AG09309 (cell line): ENCODE data around the gene RAB19.

Experiments used
- DNase-seq: peaks from one replicate; pipeline ENCODE4 v3.0.0-alpha.2; 2010; ENCODE audit warnings: low read depth
- H3K4me3 ChIP-seq: 2 replicates; pipeline ENCODE4 v1.5.1; 2011; ENCODE audit warnings: mild to moderate bottlenecking, low read depth, low read length, moderate library complexity; ENCODE audit not compliant: control insufficient read depth
- TF ChIP-seq, protein P1 (sequence below): IDR thresholded peaks from 2 replicates; pipeline ENCODE4 v1.5.1; 2011; ENCODE audit warnings: mild to moderate bottlenecking, low read depth, low read length, inconsistent platforms; ENCODE audit not compliant: insufficient read depth, control insufficient read depth; ENCODE audit errors: missing control alignments

The RAB19 gene

DNA sequence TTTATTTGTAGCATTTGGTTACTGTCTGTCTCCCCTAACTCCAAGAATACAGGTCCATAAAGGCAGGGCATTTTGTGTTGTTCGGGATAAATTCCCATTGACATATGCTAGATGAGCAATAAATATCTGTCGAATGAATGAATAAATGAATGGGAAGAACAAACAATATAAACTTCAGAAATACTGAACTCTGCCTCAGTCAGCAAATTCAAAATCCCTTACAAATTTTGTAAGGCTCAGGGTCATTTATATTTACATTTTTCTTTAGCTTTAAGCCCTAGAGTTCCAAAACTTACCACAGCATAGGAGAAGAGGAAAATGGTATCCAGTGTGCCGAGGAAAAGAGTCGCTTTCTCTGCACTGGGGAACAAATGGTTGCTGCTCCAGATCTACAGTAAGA is 34.6 kb upstream of the RAB19 start:
- TF ChIP-seq, protein P1, sequence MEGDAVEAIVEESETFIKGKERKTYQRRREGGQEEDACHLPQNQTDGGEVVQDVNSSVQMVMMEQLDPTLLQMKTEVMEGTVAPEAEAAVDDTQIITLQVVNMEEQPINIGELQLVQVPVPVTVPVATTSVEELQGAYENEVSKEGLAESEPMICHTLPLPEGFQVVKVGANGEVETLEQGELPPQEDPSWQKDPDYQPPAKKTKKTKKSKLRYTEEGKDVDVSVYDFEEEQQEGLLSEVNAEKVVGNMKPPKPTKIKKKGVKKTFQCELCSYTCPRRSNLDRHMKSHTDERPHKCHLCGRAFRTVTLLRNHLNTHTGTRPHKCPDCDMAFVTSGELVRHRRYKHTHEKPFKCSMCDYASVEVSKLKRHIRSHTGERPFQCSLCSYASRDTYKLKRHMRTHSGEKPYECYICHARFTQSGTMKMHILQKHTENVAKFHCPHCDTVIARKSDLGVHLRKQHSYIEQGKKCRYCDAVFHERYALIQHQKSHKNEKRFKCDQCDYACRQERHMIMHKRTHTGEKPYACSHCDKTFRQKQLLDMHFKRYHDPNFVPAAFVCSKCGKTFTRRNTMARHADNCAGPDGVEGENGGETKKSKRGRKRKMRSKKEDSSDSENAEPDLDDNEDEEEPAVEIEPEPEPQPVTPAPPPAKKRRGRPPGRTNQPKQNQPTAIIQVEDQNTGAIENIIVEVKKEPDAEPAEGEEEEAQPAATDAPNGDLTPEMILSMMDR = no peak
- no peak for DNase-seq
- no peak overlapping the region for H3K4me3 ChIP-seq

DNA sequence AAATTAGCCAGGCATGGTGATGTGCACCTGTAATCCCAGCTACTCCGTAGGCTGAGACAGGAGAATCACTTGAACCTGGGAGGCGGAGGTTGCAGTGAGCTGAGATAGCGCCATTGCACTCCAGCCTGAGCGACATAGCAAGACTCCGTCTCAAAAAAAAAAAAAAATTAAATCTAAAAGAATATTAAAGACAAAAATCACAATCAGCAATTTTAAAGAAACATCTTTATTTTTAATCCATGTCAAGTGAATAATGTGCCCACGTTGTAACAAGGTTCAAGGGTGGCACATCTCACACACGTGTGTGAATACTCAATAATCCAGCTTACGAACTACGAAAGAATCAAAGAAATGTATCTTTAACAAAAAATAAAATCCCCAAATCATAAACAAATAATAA is 28.5 kb upstream of the RAB19 start:
- DNase-seq = no peak
- TF ChIP-seq, protein P1 = no peak
- H3K4me3 ChIP-seq = no peak overlapping the region

DNA sequence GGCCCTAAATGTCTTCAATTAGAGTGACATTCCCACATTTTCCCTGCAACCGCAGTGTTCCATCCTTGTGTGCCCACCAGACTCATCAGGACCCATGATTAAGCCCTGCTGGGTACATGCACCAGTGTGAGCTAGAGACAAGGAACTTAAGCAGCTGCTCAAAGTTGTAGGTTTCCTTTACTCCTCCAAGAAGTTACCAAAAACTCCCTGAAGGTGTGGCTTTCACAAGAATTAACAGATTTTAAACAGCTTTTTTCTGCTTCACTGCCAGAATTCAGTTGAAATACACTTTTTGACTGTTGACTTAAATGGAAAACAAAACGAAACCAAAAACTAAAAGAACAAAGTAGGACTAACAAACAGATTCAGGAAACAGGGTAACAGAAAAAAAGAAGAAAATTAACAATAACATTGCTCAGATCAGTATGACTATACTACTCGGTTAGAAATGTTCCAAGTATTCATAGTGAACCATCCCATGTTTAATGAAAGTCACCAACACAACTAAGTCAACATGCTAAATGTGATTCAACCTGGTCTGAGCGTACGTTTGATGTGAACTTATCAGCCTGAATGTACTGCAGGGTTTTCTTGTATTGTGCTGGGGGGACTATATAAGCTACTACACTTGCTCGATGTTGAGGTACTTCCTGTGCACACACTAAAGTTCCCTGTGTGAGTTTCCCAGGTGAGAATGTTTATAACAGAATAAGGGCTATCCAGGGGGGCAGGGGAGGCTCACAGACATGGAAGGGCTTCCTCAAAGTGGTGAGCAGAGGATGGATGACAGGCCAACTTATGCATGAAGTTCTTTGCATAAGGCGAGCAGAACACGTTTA is 27.7 kb upstream of the RAB19 start:
- H3K4me3 ChIP-seq = no peak overlapping the region
- no peak for DNase-seq
- TF ChIP-seq, protein P1 = no peak

DNA sequence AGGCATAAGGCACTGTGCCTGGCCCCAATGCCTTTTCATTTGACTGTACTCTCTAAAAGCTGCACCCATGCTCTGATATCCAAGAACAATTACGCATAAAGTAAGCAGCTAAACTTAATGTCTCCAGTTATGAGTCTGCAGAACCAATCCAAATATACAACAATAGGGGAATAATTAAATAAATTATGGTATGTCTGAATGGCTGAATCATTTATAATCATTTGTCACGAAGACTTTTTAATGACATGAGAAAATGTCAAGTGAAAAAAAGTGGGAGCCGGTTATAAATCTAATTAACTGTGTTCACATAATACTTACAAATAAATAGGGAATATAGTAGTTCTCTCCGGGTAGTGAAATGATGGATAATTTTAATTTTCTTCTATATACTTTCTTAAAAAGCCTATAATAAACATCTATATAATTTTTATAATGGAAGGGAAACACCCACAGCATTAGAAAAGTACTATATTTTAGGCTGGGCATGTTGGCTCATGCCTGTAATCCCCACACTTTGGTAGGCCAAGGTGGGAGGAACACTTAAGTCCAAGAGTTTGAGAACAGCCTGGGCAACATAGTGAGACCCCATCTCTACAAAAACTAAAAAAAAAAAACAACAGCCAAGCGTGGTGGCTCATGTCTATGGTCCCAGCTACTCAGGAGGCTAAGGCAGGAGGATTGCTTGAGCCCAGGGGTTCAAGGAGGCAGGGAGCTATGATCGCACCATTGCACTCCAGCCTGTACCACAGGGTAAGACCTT is 19.7 kb upstream of the RAB19 start:
- no peak overlapping the region for H3K4me3 ChIP-seq
- TF ChIP-seq, protein P1 = no peak
- DNase-seq = no peak

DNA sequence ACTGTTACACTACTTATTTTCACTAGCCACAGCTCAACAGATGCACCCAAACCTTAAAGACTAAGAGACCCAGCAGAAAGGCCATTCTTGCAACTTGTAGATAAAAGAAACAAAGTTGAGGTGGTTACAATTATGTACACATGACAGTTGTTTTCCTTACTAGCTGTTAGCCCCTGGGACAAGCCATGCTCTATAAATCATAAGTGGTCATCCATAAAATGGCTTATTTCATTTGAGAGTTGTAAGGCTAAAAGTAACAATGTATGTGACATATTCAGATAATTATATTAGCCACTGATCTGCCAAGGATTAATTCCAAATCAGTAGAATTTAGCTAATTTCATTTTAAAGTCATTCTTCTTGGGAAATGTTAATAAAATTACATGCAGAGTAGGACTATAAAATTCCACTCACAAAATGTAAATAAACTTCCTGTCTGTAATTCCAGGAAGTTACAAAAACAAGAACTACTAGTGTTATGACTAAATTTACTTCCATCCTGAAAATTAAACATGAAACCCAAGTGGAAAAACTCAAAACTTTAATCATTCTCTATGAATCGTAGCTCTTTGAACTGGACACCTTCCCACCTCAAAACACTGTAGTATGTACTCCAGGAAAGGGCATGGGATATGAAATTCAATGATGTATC is 18.8 kb upstream of the RAB19 start:
- H3K4me3 ChIP-seq = no peak overlapping the region
- no peak for DNase-seq
- TF ChIP-seq, protein P1 = no peak

DNA sequence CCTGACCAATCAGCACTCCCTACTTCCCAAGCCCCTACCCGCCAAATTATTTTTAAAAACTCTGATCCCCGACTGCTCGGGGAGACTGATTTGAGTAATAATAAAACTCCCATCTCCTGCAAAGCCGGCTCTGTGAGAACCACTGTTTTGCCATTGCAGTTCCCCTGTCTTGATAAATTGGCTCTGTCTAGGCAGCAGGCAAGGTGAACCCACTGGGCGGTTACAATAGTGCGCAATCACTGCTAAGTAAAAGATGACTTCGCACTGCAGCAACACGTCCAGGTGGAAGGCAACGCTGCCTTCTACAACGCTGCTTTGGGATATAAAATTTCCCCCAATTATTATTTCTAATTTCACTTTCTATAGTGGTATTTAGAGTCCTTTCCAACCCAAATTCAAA is 14.4 kb upstream of the RAB19 start:
- no peak overlapping the region for H3K4me3 ChIP-seq
- TF ChIP-seq, protein P1 = no peak
- no peak for DNase-seq
